OCI-LY3 (cell line): Measurements from ENCODE around the gene RNF144A.

Source experiments
- H2AFZ ChIP-seq: fragments of 200-600, 300-600 bp; shearing (Covaris generic); 2 replicates; pipeline ENCODE4 v1.6.0; 2014; ENCODE audit warnings: antibody characterized with exemption, low read depth, low read length
- H3K27ac ChIP-seq: fragments of 200-600, 300-600 bp; sonication (generic); 2 replicates; pipeline ENCODE4 v1.5.1; 2014; ENCODE audit warnings: mild to moderate bottlenecking, low read length, moderate library complexity, mixed read lengths
- H3K27me3 ChIP-seq: fragments of 200-600, 300-600 bp; sonication (generic); 2 replicates; pipeline ENCODE4 v1.6.1; 2014; ENCODE audit warnings: low read depth, low read length, mixed read lengths
- H3K36me3 ChIP-seq: fragments of 200-600, 300-600 bp; sonication (generic); replicated peaks from 2 replicates; pipeline ENCODE3; 2014; ENCODE audit warnings: low read depth, low read length, mixed read lengths
- H3K4me1 ChIP-seq: fragments of 300-600, 200-600 bp; sonication (generic); 2 replicates; pipeline ENCODE4 v1.6.1; 2014; ENCODE audit warnings: low read length, mixed read lengths
- H3K4me2 ChIP-seq: fragments of 200-600, 300-600 bp; sonication (generic); 2 replicates; pipeline ENCODE4 v1.6.1; 2014; ENCODE audit warnings: low read length, mixed read lengths
- H3K4me3 ChIP-seq: fragments of 300-600, 200-600 bp; sonication (generic); 2 replicates; pipeline ENCODE4 v1.5.1; 2014; ENCODE audit warnings: antibody characterized with exemption, mild to moderate bottlenecking, low read length, moderate library complexity
- H3K79me2 ChIP-seq: fragments of 300-600, 200-600 bp; shearing (Covaris generic); 2 replicates; pipeline ENCODE4 v1.6.1; 2014; ENCODE audit warnings: mild to moderate bottlenecking, low read length, mixed read lengths
- H3K9ac ChIP-seq: fragments of 300-600, 200-600 bp; shearing (Covaris generic); 2 replicates; pipeline ENCODE4 v1.6.0; 2014; ENCODE audit warnings: mild to moderate bottlenecking, low read length, moderate library complexity
- H3K9me3 ChIP-seq: fragments of 200-600, 300-600 bp; shearing (Covaris generic); 2 replicates; pipeline ENCODE4 v1.6.1; 2014; ENCODE audit warnings: low read length, mixed read lengths; ENCODE audit not compliant: insufficient read depth
- H4K20me1 ChIP-seq: fragments of 200-600, 300-600 bp; sonication (generic); 2 replicates; pipeline ENCODE4 v1.6.1; 2016; ENCODE audit warnings: low read length, mixed read lengths; ENCODE audit not compliant: insufficient read depth
- EZH2phosphoT487 ChIP-seq: fragments of 200-600 bp; shearing (Covaris generic); IDR thresholded peaks from 2 replicates; pipeline ENCODE4 v1.6.1; 2018; ENCODE audit warnings: antibody characterized with exemption, mixed run types, low read depth
- TF ChIP-seq, protein P1 (sequence below): fragments of 200-600, 300-600 bp; sonication (generic); IDR thresholded peaks from 2 replicates; pipeline ENCODE4 v1.5.1; 2014; ENCODE audit warnings: antibody characterized with exemption, low read length, low read depth

The RNF144A gene

DNA sequence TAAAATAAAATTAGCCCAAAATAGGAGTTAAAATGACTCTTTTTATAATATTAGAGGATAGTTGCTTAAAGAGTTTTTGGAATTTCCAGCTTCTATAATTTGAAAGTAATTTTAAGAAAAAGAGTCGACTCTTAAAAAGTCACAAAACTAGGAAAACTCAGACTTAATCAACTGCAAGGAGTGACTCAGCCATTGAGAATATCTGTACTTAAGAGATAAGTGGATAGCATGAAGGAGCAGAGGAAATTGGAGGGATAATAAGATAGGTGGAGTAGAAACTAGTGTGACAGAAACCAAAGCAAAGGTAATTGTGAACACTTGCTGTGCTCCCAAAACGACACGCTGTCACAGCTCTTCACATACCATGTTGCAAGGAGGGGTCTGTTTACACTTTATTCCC, 31.2 kb upstream of the RNF144A start:
- Histone ChIP-seq H3K4me3 (no peak overlapping the region), H3K4me2 (no peak overlapping the region), H3K79me2 (no peaks in the 10 kb centered on the region), H4K20me1 (no peaks in the 10 kb centered on the region), H3K27ac (no peak overlapping the region), H3K9me3 (no peaks in the 10 kb centered on the region), H3K27me3 (no peaks in the 10 kb centered on the region; the same call in 1 of the 2 replicates), H3K36me3 (no peaks in the 10 kb centered on the region), H3K9ac (no peak overlapping the region), H3K4me1 (no peaks in the 10 kb centered on the region), H2AFZ (no peak overlapping the region)
- TF ChIP-seq, protein P1, sequence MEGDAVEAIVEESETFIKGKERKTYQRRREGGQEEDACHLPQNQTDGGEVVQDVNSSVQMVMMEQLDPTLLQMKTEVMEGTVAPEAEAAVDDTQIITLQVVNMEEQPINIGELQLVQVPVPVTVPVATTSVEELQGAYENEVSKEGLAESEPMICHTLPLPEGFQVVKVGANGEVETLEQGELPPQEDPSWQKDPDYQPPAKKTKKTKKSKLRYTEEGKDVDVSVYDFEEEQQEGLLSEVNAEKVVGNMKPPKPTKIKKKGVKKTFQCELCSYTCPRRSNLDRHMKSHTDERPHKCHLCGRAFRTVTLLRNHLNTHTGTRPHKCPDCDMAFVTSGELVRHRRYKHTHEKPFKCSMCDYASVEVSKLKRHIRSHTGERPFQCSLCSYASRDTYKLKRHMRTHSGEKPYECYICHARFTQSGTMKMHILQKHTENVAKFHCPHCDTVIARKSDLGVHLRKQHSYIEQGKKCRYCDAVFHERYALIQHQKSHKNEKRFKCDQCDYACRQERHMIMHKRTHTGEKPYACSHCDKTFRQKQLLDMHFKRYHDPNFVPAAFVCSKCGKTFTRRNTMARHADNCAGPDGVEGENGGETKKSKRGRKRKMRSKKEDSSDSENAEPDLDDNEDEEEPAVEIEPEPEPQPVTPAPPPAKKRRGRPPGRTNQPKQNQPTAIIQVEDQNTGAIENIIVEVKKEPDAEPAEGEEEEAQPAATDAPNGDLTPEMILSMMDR: no peak
- no peak for TF ChIP-seq EZH2phosphoT487

- H3K4me3 ChIP-seq: no peak overlapping the region
- no peaks in the 10 kb centered on the region for H3K9me3 ChIP-seq
- H3K27me3 ChIP-seq: no peaks in the 10 kb centered on the region; the same call in 1 of the 2 replicates
- H2AFZ ChIP-seq: no peak overlapping the region
- H3K27ac ChIP-seq: no peak overlapping the region
- H3K36me3 ChIP-seq: no peaks in the 10 kb centered on the region
- H3K4me2 ChIP-seq: no peak overlapping the region
- no peaks in the 10 kb centered on the region for H3K4me1 ChIP-seq
- H3K9ac ChIP-seq: no peak overlapping the region
- no peaks in the 10 kb centered on the region for H3K79me2 ChIP-seq
- no peaks in the 10 kb centered on the region for H4K20me1 ChIP-seq
- TF ChIP-seq, protein P1: no peak
- no peak for TF ChIP-seq EZH2phosphoT487
Observed at GRCh38 chr2:6887751-6888192, 29.4 kb upstream of the RNF144A start.

DNA sequence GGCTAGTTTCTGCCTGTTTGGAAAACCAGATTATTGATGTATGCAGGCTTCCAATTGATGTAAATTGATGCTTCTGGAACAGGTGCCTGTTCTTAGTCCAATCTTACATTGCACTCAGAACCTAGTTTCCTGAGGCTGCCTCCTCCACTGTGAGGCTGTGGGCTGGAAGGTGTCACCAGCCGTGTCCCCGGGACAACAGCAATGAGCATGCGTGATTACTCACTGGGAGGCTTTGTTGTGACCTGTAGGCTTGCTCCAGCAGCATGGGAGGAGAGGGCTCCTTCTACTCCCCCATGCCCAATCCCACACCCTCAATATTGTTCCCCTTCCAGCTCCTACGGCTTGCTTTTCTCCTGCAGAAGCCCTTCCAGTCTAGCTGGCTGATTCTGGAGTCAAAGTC, 28.5 kb upstream of the RNF144A start:
- no peaks in the 10 kb centered on the region; the same call in 1 of the 2 replicates for H3K27me3 ChIP-seq
- no peak overlapping the region for H3K9ac ChIP-seq
- no peaks in the 10 kb centered on the region for H3K36me3 ChIP-seq
- H3K9me3 ChIP-seq: no peaks in the 10 kb centered on the region
- no peak overlapping the region for H3K4me3 ChIP-seq
- H3K4me1 ChIP-seq: no peaks in the 10 kb centered on the region
- H3K79me2 ChIP-seq: no peaks in the 10 kb centered on the region
- TF ChIP-seq EZH2phosphoT487: no peak
- TF ChIP-seq, protein P1: no peak
- H2AFZ ChIP-seq: no peak overlapping the region
- no peak overlapping the region for H3K27ac ChIP-seq
- H3K4me2 ChIP-seq: no peak overlapping the region
- no peaks in the 10 kb centered on the region for H4K20me1 ChIP-seq

DNA sequence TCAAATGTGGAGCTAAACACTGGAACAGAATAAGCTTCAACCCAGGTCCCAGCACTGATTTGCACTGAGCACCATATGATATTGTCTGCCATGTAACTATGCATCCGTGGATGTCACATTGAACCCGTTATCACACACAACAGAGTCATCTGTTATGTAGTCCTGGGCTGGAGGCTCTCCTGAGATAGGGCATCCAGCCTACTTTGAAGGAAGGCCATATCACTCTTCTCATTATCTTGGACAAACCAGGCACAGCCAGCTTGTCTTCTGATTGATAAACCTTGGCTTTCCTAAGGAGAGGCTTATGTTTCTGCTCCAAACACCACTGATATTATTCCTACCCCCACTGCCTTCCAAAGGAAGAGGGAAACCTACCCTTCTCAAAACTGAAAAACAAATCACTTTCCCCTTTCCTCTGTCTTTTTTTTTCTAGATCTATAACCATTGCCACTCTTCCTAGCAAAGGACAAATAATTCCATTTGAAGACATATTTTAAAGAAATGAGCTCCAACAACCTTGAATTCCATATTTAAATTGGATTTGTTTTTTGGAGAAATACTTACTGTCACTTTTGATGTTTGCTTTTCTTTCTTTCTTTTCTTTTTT, 23.2 kb upstream of the RNF144A start:
- no peaks in the 10 kb centered on the region for H3K79me2 ChIP-seq
- peaks cover 3% of the 10 kb centered on the region; the same call in 1 of the 2 replicates for H3K27me3 ChIP-seq
- H3K27ac ChIP-seq: no peak overlapping the region
- H3K4me3 ChIP-seq: no peak overlapping the region
- H3K4me1 ChIP-seq: no peaks in the 10 kb centered on the region
- no peaks in the 10 kb centered on the region for H4K20me1 ChIP-seq
- H3K9ac ChIP-seq: no peak overlapping the region
- no peak overlapping the region for H2AFZ ChIP-seq
- H3K4me2 ChIP-seq: no peak overlapping the region
- H3K36me3 ChIP-seq: no peaks in the 10 kb centered on the region
- no peaks in the 10 kb centered on the region for H3K9me3 ChIP-seq
- no peak for TF ChIP-seq EZH2phosphoT487
- TF ChIP-seq, protein P1: no peak
